ENCODE data around the gene PAGE4. TPM values are rescaled to one million over a fixed set of nuclear protein-coding genes. Genes with fewer than 3 reads are reported as not detected.

Gene PAGE4
- polyA plus RNA-seq, 1 donor from 2014 or later, result not detected

Other genes starting within 250 kb of the PAGE4 start
- gene GAGE12H, start 249.4 kb upstream of the PAGE4 start, polyA plus RNA-seq, result not detected
- not detected for gene GAGE2A, start 239.8 kb upstream of the PAGE4 start, polyA plus RNA-seq
- not detected for gene GAGE1, start 230.3 kb upstream of the PAGE4 start, polyA plus RNA-seq
- not detected for gene PAGE1, start 133.3 kb upstream of the PAGE4 start, polyA plus RNA-seq
- 0.23 TPM for gene USP27X, start 50.2 kb downstream of the PAGE4 start, polyA plus RNA-seq
- gene CLCN5, start 93.3 kb downstream of the PAGE4 start, polyA plus RNA-seq, result 0.56 TPM